GM23248 (cell line): Measurements from ENCODE around the gene CD27.

Experiments
- EZH2 ChIP-seq: fragments of 200-600 bp; sonication (generic); IDR thresholded peaks from 2 replicates; pipeline ENCODE4 v1.6.1; 2018; ENCODE audit warnings: antibody characterized with exemption, mild to moderate bottlenecking; ENCODE audit not compliant: insufficient read depth, poor library complexity, severe bottlenecking
- EZH2phosphoT487 ChIP-seq: fragments of 200-600 bp; sonication (generic); IDR thresholded peaks from 2 replicates; pipeline ENCODE4 v1.6.1; 2018; ENCODE audit warnings: antibody characterized with exemption, moderate library complexity, mild to moderate bottlenecking, low read depth; ENCODE audit not compliant: insufficient read depth

GRCh38 chr12:6450869-6451347 lies 6.2 kb downstream of the CD27 start:
- TF ChIP-seq EZH2 (no peak), EZH2phosphoT487 (no peak)
